Mesenchymal stem cell (in vitro differentiated cells and primary cell): ENCODE results near the gene RAMP3.

Experiments used
- DNase-seq: peaks from one replicate; pipeline ENCODE4 v3.0.0-alpha.2; 2013
- H2AFZ ChIP-seq: one replicate; pipeline ENCODE4 v1.6.1; 2013; ENCODE audit warnings: low read depth, mild to moderate bottlenecking, control low read depth, inconsistent platforms, low read length, moderate library complexity
- H2AK5ac ChIP-seq: 2 replicates; pipeline ENCODE4 v1.6.1; 2013; ENCODE audit warnings: low read length, moderate library complexity, mild to moderate bottlenecking, inconsistent platforms; ENCODE audit not compliant: severe bottlenecking
- H2BK120ac ChIP-seq: one replicate; pipeline ENCODE4 v1.6.1; 2013; ENCODE audit warnings: low read depth, mild to moderate bottlenecking, inconsistent platforms, low read length, moderate library complexity
- H2BK12ac ChIP-seq, 2 experiments: one replicate each; pipeline ENCODE4 v1.6.1; 2013; ENCODE audit warnings: inconsistent platforms in 2 of 2, low read length in 2 of 2, mild to moderate bottlenecking in 2 of 2, moderate library complexity in 2 of 2, control low read depth in 1 of 2
- H2BK15ac ChIP-seq: one replicate; pipeline ENCODE4 v1.6.1; 2013; ENCODE audit warnings: mild to moderate bottlenecking, low read depth, inconsistent platforms; ENCODE audit not compliant: poor library complexity, severe bottlenecking
- H2BK5ac ChIP-seq: 2 replicates; pipeline ENCODE4 v1.6.1; 2013; ENCODE audit warnings: low read depth, mild to moderate bottlenecking, low read length, control low read depth, inconsistent platforms; ENCODE audit not compliant: poor library complexity, severe bottlenecking
- H3K14ac ChIP-seq, 2 experiments: one replicate each; pipeline ENCODE4 v1.6.1; 2013; ENCODE audit warnings: inconsistent platforms in 2 of 2, low read length in 2 of 2, control low read depth in 1 of 2, mild to moderate bottlenecking in 1 of 2, moderate library complexity in 1 of 2
- H3K18ac ChIP-seq, 2 experiments: one replicate each; pipeline ENCODE4 v1.6.1; 2013; ENCODE audit warnings: inconsistent platforms in 2 of 2, low read length in 2 of 2, control low read depth in 1 of 2, low read depth in 1 of 2, mild to moderate bottlenecking in 1 of 2
- H3K23ac ChIP-seq, 2 experiments: one replicate each; pipeline ENCODE4 v1.6.1; 2013; ENCODE audit warnings: inconsistent platforms in 2 of 2, low read length in 2 of 2, mild to moderate bottlenecking in 2 of 2, moderate library complexity in 2 of 2, control low read depth in 1 of 2
- H3K27ac ChIP-seq: 2 replicates; pipeline ENCODE4 v1.5.1; 2013; ENCODE audit warnings: mild to moderate bottlenecking, moderate library complexity, low read length, control low read depth, inconsistent platforms; ENCODE audit not compliant: poor library complexity, severe bottlenecking
- H3K27me3 ChIP-seq, 2 experiments: 2 replicates each; pipeline versions ENCODE4 v1.6.1 to v1.7.0; 2013; ENCODE audit warnings: low read length in 2 of 2, mild to moderate bottlenecking in 2 of 2, moderate library complexity in 2 of 2, control low read depth in 1 of 2, inconsistent platforms in 1 of 2; ENCODE audit not compliant: control insufficient read depth in 1 of 2, insufficient read depth in 1 of 2
- H3K36me3 ChIP-seq, 2 experiments: 2 replicates each; pipeline versions ENCODE4 v1.6.1 to v1.7.0; 2013; ENCODE audit warnings: low read length in 2 of 2, control low read depth in 1 of 2, inconsistent platforms in 1 of 2, low read depth in 1 of 2, mild to moderate bottlenecking in 1 of 2; ENCODE audit not compliant: insufficient read depth in 2 of 2, control insufficient read depth in 1 of 2
- H3K4ac ChIP-seq, 2 experiments: one replicate each; pipeline ENCODE4 v1.6.1; 2013; ENCODE audit warnings: inconsistent platforms in 2 of 2, low read length in 2 of 2, mild to moderate bottlenecking in 2 of 2, moderate library complexity in 2 of 2, control low read depth in 1 of 2, low read depth in 1 of 2
- H3K4me1 ChIP-seq: 2 replicates; pipeline ENCODE4 v1.6.1; 2013; ENCODE audit warnings: low read depth, low read length, control low read depth; ENCODE audit not compliant: control insufficient read depth, insufficient read depth
- H3K4me2 ChIP-seq: 2 replicates; pipeline ENCODE4 v1.6.1; 2013; ENCODE audit warnings: low read length, mild to moderate bottlenecking, inconsistent platforms; ENCODE audit not compliant: poor library complexity, severe bottlenecking
- H3K4me3 ChIP-seq, 2 experiments: 2 replicates each; pipeline versions ENCODE4 v1.5.1 to v1.7.0; 2013; ENCODE audit warnings: low read length in 2 of 2, mild to moderate bottlenecking in 2 of 2, control low read depth in 1 of 2, low read depth in 1 of 2; ENCODE audit not compliant: insufficient read depth in 1 of 2
- H3K79me1 ChIP-seq: replicated peaks from 2 replicates; pipeline ENCODE4 v1.6.1; 2013; ENCODE audit warnings: mild to moderate bottlenecking, control low read depth, low read length, inconsistent platforms; ENCODE audit not compliant: poor library complexity, severe bottlenecking
- H3K9ac ChIP-seq: 2 replicates; pipeline ENCODE4 v1.7.0; 2013; ENCODE audit warnings: mild to moderate bottlenecking, low read length, moderate library complexity
- H3K9me3 ChIP-seq: 2 replicates; pipeline ENCODE4 v1.7.0; 2013; ENCODE audit warnings: mild to moderate bottlenecking, low read length; ENCODE audit not compliant: control insufficient read depth
- H4K8ac ChIP-seq: one replicate; pipeline ENCODE4 v1.6.1; 2013; ENCODE audit warnings: inconsistent platforms, mild to moderate bottlenecking, low read length, moderate library complexity
- H4K91ac ChIP-seq: one replicate; pipeline ENCODE4 v1.6.1; 2013; ENCODE audit warnings: mild to moderate bottlenecking, low read length, inconsistent platforms
- WGBS: methylation state at CpG from one replicate; pipeline ENCODE4 v1.1.7; 2013; ENCODE audit warnings: mixed read lengths; 5-methylcytosine and 5-hydroxymethylcytosine counted together

The RAMP3 gene

GRCh38 chr7:45217358-45217757, 59.8 kb downstream of the RAMP3 start:
- Histone ChIP-seq H3K18ac (no peak overlapping the region), H3K4me3 (no peak overlapping the region), H3K79me1 (no peaks in the 10 kb centered on the region), H3K4me2 (no peak overlapping the region), H2AK5ac (no peak overlapping the region), H3K27ac (no peak overlapping the region), H4K8ac (no peak overlapping the region), H2BK120ac (no peak overlapping the region), H3K23ac (no peak overlapping the region), H3K14ac (no peak overlapping the region), H3K4ac (no peak overlapping the region), H3K9ac (no peak overlapping the region), H2BK5ac (no peak overlapping the region), H3K27me3 (peaks cover 48 to 85% of the 10 kb centered on the region in 2 experiments), H2AFZ (no peak overlapping the region), H4K91ac (no peak overlapping the region), H2BK12ac (no peak overlapping the region), H3K36me3 (no peaks in the 10 kb centered on the region), H3K9me3 (peaks cover 4% of the 10 kb centered on the region), H2BK15ac (no peak overlapping the region), H3K4me1 (no peaks in the 10 kb centered on the region)
- 71% methylated on average over 6 of the region's 6 CpGs for WGBS
- no peak for DNase-seq

- no peak overlapping the region for H2AFZ ChIP-seq
- H4K8ac ChIP-seq, result no peak overlapping the region
- H3K4me2 ChIP-seq, result no peak overlapping the region
- H4K91ac ChIP-seq, result no peak overlapping the region
- WGBS, result 94% methylated on average over 12 of the region's 12 CpGs
- no peak overlapping the region for H3K9ac ChIP-seq
- H2BK120ac ChIP-seq, result no peak overlapping the region
- no peak overlapping the region for H2AK5ac ChIP-seq
- H3K18ac ChIP-seq, result no peak overlapping the region
- H3K4me1 ChIP-seq, result no peaks in the 10 kb centered on the region
- peaks cover 48 to 76% of the 10 kb centered on the region in 2 experiments for H3K27me3 ChIP-seq
- H3K79me1 ChIP-seq, result no peaks in the 10 kb centered on the region
- no peaks in the 10 kb centered on the region for H3K36me3 ChIP-seq
- H3K9me3 ChIP-seq, result no peaks in the 10 kb centered on the region
- H3K4ac ChIP-seq, result no peak overlapping the region
- no peak overlapping the region for H2BK5ac ChIP-seq
- H2BK12ac ChIP-seq, result no peak overlapping the region
- H2BK15ac ChIP-seq, result no peak overlapping the region
- no peak overlapping the region for H3K23ac ChIP-seq
- no peak overlapping the region for H3K14ac ChIP-seq
- no peak for DNase-seq
- H3K4me3 ChIP-seq, result no peak overlapping the region
- H3K27ac ChIP-seq, result no peak overlapping the region
These were observed 61.5 kb downstream of the RAMP3 start for GRCh38 chr7:45219130-45219529.

DNA sequence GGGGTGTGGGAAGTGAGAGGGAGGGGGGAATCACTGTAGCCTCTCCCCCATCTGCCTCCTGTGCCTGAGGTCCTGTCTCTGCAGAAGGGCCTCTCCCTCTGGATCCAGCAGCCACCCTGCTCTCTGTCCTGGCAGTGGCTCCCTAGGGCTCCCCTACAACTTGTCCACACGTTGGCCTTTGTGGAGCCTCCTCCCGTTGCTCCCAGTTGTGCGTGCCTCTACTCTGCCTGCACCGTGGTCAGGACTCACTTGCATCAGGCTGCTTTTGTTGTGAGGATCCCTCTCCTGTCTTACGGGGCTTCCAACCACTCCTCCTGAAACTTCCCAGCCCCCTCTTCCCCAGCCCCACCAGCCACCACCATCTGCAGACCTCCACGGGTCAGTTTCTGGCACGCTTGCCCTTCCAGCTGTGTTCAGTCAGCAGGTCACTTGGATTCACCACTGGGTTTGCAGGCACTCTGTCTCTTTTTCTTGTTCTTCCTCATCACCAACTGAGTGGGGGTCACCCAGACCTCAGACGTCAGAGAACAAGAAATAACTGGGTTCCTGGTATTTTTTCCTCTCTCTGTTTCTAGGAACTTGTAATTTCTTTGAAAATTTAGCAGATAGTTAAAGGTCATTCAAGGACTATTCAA, 62.3 kb downstream of the RAMP3 start:
- Histone ChIP-seq H3K36me3 (no peaks in the 10 kb centered on the region), H3K9ac (no peak overlapping the region), H3K4me3 (no peak overlapping the region), H3K18ac (no peak overlapping the region), H3K23ac (no peak overlapping the region), H3K14ac (no peak overlapping the region), H2BK15ac (no peak overlapping the region), H2BK12ac (no peak overlapping the region), H2AK5ac (no peak overlapping the region), H3K79me1 (no peaks in the 10 kb centered on the region), H4K8ac (no peak overlapping the region), H3K27ac (no peak overlapping the region), H3K9me3 (no peaks in the 10 kb centered on the region), H4K91ac (no peak overlapping the region), H3K27me3 (peaks cover 41 to 68% of the 10 kb centered on the region in 2 experiments), H3K4ac (no peak overlapping the region), H3K4me1 (no peaks in the 10 kb centered on the region), H2BK120ac (no peak overlapping the region), H2AFZ (no peak overlapping the region), H3K4me2 (no peak overlapping the region), H2BK5ac (no peak overlapping the region)
- WGBS, result 63% methylated on average over 7 of the region's 8 CpGs
- DNase-seq, result no peak

- H2BK15ac ChIP-seq, result no peak overlapping the region
- no peak overlapping the region for H3K23ac ChIP-seq
- H3K14ac ChIP-seq, result no peak overlapping the region
- DNase-seq, result no peak
- no peak overlapping the region for H2BK12ac ChIP-seq
- no peak overlapping the region for H2BK5ac ChIP-seq
- H3K27me3 ChIP-seq, result peaks cover 35 to 59% of the 10 kb centered on the region in 2 experiments
- no peaks in the 10 kb centered on the region for H3K4me1 ChIP-seq
- no peak overlapping the region for H4K8ac ChIP-seq
- H3K4ac ChIP-seq, result no peak overlapping the region
- 73% methylated on average over 8 of the region's 11 CpGs for WGBS
- no peak overlapping the region for H2AK5ac ChIP-seq
- no peak overlapping the region for H2BK120ac ChIP-seq
- H4K91ac ChIP-seq, result no peak overlapping the region
- H3K18ac ChIP-seq, result no peak overlapping the region
- H2AFZ ChIP-seq, result no peak overlapping the region
- H3K79me1 ChIP-seq, result no peaks in the 10 kb centered on the region
- no peak overlapping the region for H3K4me2 ChIP-seq
- no peak overlapping the region for H3K27ac ChIP-seq
- no peaks in the 10 kb centered on the region for H3K9me3 ChIP-seq
- H3K36me3 ChIP-seq, result no peaks in the 10 kb centered on the region
- no peak overlapping the region for H3K4me3 ChIP-seq
- H3K9ac ChIP-seq, result no peak overlapping the region
These were observed 63.4 kb downstream of the RAMP3 start for GRCh38 chr7:45220846-45221618.
